ENCODE data around the gene GABBR2. TPM values are rescaled to one million over a fixed set of nuclear protein-coding genes. Genes with fewer than 3 reads are reported as not detected.

The GABBR2 gene
- total RNA-seq, 4 donors from 2014 or later, result 0.17 to 0.26 TPM; not detected in 2

DNA sequence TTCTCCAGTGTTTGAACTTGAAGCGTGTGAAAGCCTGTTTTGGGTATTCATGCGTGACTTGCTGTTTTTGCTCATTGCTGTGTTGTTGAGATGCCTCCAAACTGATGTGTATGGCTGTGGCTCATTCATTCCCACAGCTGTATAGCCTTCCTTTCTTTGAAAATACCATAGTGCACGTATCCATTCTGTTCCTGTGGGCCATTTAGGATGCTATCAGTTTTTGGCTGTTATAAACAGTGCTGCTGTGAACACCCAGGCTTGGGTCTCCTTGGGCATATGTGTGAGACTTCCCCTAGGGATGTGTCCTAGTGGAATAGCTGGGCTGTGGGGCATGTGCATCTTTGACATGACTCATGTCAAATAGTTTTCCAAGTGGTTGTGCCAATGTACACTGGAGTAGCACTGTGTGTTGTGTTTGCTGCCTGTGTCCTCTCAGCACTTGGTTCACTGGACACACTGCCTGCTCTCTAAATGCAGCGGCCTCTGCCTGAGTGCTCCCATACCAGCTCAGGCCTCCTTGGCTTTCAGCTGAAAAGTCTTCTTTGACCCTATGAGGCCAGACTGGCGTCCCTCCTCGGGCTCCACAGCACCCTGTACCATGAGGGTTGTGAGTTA, 350.7 kb downstream of the GABBR2 start:
- peaks cover 0 to 6% (median 0%) of the 10 kb centered on the region in 4 donors for H3K27me3 ChIP-seq
- no peak overlapping the region for H3K27ac ChIP-seq (replicated peaks in 1 of 4)
- DNase-seq (ENCODE audit: extremely low spot score), result peak; percentile 90
- TF ChIP-seq EP300 (IDR thresholded peaks at IDR 0.05) (no peak), POLR2AphosphoS5 (IDR thresholded peaks at IDR 0.05) (no peak), POLR2A (IDR thresholded peaks at IDR 0.05; ENCODE audit: low read depth) (no peak)
- TF ChIP-seq, protein P1, sequence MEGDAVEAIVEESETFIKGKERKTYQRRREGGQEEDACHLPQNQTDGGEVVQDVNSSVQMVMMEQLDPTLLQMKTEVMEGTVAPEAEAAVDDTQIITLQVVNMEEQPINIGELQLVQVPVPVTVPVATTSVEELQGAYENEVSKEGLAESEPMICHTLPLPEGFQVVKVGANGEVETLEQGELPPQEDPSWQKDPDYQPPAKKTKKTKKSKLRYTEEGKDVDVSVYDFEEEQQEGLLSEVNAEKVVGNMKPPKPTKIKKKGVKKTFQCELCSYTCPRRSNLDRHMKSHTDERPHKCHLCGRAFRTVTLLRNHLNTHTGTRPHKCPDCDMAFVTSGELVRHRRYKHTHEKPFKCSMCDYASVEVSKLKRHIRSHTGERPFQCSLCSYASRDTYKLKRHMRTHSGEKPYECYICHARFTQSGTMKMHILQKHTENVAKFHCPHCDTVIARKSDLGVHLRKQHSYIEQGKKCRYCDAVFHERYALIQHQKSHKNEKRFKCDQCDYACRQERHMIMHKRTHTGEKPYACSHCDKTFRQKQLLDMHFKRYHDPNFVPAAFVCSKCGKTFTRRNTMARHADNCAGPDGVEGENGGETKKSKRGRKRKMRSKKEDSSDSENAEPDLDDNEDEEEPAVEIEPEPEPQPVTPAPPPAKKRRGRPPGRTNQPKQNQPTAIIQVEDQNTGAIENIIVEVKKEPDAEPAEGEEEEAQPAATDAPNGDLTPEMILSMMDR (IDR thresholded peaks at IDR 0.05), result no peak
- intact Hi-C loops (cut with DNase I), result no loop called here
- 92% methylated on average over 6 of the region's 6 CpGs for WGBS
- no peaks in the 10 kb centered on the region for H3K36me3 ChIP-seq
- no peaks in the 10 kb centered on the region for H3K9me3 ChIP-seq
- no peak overlapping the region for H3K4me3 ChIP-seq
- H3K4me1 ChIP-seq, result no peaks in the 10 kb centered on the region

GRCh38 chr9:98356953-98357690, 351.6 kb downstream of the GABBR2 start:
- DNase-seq (ENCODE audit: extremely low spot score), result peak; percentile 66
- H3K4me1 ChIP-seq, result no peaks in the 10 kb centered on the region
- 69% methylated on average over 8 of the region's 8 CpGs for WGBS
- H3K36me3 ChIP-seq, result no peaks in the 10 kb centered on the region
- intact Hi-C loops (cut with DNase I), result no loop called here
- H3K27ac ChIP-seq (replicated peaks in 1 of 4), result no peak overlapping the region
- H3K27me3 ChIP-seq, result peaks cover 0 to 14% (median 0%) of the 10 kb centered on the region in 4 donors
- TF ChIP-seq EP300 (IDR thresholded peaks at IDR 0.05) (no peak), POLR2A (IDR thresholded peaks at IDR 0.05; ENCODE audit: low read depth) (no peak), POLR2AphosphoS5 (IDR thresholded peaks at IDR 0.05) (no peak)
- TF ChIP-seq, protein P1 (IDR thresholded peaks at IDR 0.05), result no peak
- peaks cover 0 to under 1% (median 0%) of the 10 kb centered on the region in 4 donors for H3K9me3 ChIP-seq
- no peak overlapping the region for H3K4me3 ChIP-seq

- peak; percentile 31 for DNase-seq (ENCODE audit: extremely low spot score)
These were observed 352.4 kb downstream of the GABBR2 start for GRCh38 chr9:98356326-98356725.

DNA sequence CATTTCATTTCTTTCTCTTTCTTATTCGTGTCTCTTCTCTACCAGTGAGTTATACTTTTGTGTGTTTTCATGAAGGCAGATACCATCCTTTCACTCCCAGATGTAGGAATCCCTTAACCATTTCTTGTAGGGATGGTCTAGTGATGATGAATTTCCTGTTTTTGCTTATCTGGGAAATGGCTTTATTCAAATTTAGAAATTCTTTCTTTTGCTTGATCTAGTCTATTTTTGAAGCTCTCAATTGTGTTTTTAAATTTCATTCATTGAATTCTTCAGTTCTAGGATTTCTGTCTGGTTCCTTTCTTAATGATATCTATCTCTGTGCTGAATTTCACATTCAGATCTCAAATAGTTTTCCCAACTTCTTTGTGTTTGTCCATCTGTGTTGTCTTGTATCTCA, 357.4 kb downstream of the GABBR2 start:
- WGBS, result 0% methylated on average over 1 of the region's 1 CpG
- no peaks in the 10 kb centered on the region for H3K36me3 ChIP-seq
- TF ChIP-seq POLR2A (IDR thresholded peaks at IDR 0.05; ENCODE audit: low read depth) (no peak), POLR2AphosphoS5 (IDR thresholded peaks at IDR 0.05) (no peak), EP300 (IDR thresholded peaks at IDR 0.05) (no peak)
- TF ChIP-seq, protein P1 (IDR thresholded peaks at IDR 0.05), result no peak
- H3K4me3 ChIP-seq, result no peak overlapping the region
- H3K4me1 ChIP-seq, result no peaks in the 10 kb centered on the region
- peaks cover 0 to 18% (median 10%) of the 10 kb centered on the region in 4 donors for H3K9me3 ChIP-seq
- no peak overlapping the region for H3K27ac ChIP-seq (replicated peaks in 1 of 4)
- DNase-seq (ENCODE audit: extremely low spot score), result no peak
- peaks cover 0 to 16% (median 1%) of the 10 kb centered on the region in 4 donors for H3K27me3 ChIP-seq
- intact Hi-C loops (cut with DNase I), result no loop called here

More at GRCh38 chr9:98356326-98356725, 352.4 kb downstream of the GABBR2 start:
- Histone ChIP-seq H3K4me1 (no peaks in the 10 kb centered on the region), H3K9me3 (peaks cover 0 to 8% (median 6%) of the 10 kb centered on the region in 4 donors), H3K4me3 (no peak overlapping the region), H3K27ac (replicated peaks in 1 of 4) (no peak overlapping the region), H3K27me3 (peaks cover 0 to 22% (median 1%) of the 10 kb centered on the region in 4 donors), H3K36me3 (no peaks in the 10 kb centered on the region)
- intact Hi-C loops (cut with DNase I), result no loop called here
- TF ChIP-seq POLR2AphosphoS5 (IDR thresholded peaks at IDR 0.05) (no peak), POLR2A (IDR thresholded peaks at IDR 0.05; ENCODE audit: low read depth) (no peak), EP300 (IDR thresholded peaks at IDR 0.05) (no peak)
- TF ChIP-seq, protein P1 (IDR thresholded peaks at IDR 0.05), result no peak
- 89% methylated on average over 4 of the region's 4 CpGs for WGBS
